HG03571 (cell line): ENCODE data around the gene CPEB4.

Source experiments
- ATAC-seq: cut with Tn5 transposase; IDR thresholded peaks from one replicate; pipeline ENCODE4 v1.9.1; 2021; ENCODE audit not compliant: unreplicated experiment

The CPEB4 gene

DNA sequence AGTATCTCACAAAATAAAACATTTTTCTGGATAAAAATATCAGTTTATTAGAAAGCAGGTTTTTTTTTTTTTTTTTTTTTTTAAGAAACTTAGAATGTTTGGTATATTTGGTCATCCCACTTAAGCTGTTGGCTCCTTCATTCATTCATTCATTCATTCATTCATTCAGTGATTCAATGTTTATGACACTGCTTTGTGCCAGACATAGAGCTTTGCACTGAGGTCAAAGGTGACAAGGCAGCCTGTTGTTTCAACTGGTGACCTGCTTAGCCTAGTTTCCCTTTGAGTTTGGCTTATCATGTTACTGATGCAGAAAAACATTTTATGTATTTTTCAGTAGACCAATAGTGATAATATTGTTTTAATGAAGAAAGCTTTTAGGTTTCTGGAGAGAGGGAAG, 23.5 kb downstream of the CPEB4 start:
- no peak for ATAC-seq

DNA sequence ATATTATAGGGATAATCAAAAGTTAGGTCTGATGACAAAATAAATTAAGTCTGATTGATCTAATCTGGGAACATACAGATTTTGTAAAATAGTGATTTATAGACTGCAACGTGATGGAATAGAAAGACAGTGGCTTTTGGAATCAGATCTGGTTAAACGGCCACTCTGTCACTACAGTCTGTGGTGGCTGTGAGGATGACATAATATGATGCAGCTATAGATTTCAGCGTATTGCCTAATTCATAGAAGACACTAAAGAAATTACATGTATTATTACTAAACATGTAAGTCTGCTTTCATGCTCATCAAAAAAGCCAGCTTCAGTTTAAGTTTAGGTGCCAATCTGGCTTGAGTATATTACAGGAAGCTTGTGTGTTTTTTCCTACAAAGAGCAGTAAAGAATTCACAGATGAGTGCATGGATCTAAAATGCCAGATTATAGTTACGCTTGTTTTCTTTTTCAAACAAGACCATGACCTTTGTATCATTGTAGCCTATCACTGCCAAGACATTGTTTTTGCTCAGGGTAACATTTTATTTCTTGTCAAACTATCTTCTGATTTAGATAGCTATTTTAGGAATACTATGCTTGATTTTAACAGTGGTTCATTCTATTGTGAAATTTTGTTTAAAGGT, 25.7 kb downstream of the CPEB4 start:
- no peak for ATAC-seq

DNA sequence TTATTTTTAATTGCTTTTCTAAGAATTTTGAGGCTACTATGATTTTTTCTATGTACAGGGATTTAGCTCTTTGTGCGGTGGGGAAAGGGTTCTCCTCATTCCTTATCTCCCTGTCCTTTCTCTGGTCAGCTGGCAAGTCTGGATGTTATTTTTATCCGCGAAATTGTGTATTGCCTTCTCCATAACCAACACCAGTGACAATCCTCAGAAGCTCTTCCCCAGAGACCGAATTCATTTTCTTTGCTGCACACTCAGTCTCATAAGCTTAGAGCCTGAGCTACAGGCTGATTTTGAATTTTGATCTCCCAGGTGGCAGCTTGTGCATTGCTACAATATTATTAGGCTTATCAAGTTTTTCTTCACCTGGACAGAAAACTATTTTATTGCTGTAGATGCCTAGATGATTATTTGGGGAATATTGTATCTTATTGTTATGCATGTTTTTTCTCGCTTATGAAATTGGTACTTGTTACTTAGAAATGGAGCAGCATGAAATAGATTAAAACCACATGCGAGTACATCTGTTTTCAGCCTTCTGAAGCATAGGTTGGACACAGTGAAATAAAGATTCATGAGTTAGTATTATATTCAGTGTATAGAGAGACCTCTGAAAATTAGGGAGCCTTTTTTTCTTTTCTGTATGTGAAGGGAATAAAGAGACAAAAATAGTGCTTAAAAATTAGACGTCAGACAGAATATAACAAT, 27.3 kb downstream of the CPEB4 start:
- ATAC-seq, result no peak

DNA sequence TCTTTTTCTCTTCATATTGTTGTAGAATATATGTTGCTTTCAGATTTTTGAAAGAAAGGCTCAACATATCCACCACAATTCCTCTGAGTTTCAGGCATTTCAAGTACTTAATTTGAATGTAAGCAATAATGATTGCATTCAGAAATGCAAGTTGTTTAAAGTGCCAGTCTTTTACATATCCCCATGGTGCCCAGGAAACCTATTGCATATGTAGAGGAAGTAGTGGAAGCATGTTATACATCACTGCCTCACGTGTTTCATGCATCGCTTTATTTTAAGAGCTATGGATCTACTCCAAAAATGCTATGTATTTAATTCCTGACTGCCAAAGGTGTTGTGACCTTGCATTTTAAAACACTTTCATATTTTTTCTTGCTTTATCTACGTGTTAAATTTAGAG, 28.1 kb downstream of the CPEB4 start:
- ATAC-seq, result no peak

DNA sequence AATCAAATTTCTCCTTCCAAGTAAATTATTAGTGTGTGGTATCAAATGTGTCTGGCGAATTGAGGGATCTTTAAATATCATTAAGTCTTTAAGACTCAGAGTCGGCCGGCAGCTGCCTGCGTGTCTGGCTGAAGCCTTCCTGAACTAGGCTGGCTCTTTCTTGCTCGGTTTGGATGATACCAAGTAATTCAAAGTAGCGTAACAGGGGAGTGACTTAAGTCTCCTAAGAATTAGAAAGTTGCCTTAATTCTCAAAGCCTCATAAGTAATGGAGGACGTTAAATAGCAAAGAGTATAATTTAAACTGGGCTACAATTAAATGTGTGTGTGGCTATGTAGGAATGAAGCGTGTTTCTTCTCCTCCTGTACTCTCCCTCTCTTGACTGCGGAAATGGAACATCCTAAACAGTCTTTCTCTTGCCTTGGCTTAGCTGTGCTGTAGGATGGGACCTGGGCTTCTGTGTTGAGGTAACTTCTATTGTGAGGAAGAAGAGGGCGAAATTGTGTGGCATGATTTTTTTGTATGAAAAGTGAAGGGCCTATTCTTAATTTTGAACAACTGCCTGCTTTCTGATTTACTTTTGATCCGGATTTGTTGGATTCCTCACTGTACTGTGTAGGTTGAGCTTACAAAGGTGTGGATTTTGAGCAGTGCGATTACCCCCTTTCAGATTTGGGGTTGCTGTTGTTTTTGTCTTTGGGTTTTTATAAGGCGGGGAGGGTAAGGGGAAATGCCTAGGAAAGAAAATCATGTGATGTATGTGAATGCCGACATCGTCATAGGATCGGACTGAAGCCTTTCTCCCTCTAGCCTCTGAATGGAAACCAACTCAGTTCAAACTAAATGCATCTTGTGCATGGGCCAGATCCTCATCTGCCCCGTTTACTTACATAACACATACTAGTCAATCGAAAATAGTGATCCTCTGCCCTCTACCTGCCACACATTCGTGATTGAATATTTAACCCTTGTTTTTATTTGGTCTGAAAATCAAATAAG, 29.9 kb downstream of the CPEB4 start:
- peak; percentile 95 for ATAC-seq

DNA sequence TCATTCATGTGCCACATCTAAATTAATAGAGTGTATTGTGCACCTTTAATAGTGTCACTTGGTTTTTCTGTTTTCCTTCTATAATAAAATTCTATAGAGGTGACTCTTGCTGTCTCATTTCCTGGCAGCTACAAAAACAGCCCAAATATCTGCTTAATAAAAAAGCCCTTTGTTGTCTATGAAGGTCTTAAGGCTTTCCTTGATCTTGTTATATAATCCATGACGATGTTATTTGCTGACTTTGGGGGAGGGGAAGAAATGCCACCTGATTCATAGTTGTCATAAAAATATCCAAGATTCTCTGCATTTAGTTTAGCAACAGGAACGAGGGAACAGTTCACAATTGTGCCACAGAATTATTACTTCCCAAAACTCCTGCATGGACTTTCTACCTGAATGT, 31.3 kb downstream of the CPEB4 start:
- no peak for ATAC-seq

DNA sequence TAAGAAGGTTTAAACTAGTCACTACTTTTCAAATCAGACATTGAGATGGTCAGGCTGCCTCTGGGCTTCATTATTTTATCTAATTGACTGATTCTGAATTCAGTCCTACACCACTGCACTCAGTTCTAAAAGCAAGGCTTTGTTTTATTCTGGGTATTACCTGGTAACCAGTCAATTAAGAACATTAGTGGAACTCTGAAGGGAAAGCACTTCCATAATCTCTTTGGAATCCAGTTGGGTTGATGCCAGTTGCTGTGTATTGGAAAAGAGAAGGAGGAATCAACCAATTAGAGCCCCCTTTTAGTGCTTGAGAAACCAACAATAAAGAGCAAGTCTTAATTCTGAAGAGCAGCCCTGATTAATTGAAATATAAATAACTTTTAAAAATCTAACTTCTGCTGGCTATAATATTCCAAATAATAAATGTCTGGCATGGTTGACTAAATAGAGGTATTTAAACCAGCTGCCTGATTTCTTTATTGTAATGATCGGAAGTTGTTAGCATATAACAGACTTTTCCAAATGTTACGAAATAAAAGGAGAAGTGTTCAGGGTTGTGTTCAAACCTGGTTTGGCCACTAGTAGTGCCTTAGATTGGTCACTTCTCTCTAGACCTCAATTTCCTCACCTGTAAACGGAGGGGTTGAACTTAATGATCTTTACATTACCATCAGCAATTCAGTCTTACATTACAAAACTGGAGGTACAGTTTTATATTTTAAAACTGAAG, 32.0 kb downstream of the CPEB4 start:
- no peak for ATAC-seq

DNA sequence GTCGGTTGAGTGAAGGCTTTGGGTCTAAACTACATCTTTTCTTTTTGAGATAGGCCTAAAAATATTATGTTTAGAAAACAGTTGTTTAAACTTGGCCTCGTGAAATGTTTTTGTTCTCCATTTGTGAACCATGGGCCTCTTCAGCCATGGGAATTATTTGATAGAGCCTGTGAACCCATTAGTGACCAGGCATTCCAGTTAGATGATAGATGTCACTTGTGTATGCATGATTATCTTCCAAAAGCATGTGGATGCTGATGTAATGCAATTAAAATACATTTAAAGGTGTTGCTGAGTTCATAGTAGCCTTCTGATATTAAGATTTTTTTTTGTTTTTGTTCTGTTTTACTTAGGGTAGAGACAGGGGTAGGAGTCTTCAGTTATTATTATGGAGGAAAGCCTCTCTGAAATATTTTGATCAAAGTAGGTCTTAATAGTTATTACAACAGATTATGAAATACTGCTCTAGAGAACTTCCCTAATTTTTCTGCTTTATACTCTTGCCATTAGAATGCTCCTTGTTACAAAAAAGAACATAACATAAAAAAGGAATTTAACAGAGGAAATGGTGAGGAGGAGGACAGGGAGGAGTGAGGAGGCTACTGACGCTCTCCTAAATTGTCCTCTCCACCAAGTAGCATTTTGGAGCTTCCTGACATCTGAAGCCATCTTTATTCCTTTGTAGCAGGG, 32.9 kb downstream of the CPEB4 start:
- no peak for ATAC-seq

DNA sequence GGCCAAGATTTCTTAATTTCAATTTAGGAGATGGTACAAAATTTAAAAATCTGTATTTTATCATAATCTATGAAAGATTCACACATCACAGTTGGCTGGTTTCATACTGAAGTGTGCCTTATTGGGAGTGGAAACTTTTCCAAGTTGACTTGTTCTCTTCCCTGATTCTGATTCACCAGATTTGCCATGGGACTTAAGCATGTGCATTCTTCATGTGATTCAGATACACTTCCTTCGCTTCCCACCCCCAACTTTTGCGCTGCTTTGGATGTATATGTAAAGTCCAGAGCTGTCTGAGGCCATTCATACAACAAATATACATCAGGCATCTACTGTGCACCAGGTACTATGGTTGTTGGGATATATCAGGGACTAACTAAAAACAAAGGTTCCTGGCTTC, 34.4 kb downstream of the CPEB4 start:
- ATAC-seq, result no peak

DNA sequence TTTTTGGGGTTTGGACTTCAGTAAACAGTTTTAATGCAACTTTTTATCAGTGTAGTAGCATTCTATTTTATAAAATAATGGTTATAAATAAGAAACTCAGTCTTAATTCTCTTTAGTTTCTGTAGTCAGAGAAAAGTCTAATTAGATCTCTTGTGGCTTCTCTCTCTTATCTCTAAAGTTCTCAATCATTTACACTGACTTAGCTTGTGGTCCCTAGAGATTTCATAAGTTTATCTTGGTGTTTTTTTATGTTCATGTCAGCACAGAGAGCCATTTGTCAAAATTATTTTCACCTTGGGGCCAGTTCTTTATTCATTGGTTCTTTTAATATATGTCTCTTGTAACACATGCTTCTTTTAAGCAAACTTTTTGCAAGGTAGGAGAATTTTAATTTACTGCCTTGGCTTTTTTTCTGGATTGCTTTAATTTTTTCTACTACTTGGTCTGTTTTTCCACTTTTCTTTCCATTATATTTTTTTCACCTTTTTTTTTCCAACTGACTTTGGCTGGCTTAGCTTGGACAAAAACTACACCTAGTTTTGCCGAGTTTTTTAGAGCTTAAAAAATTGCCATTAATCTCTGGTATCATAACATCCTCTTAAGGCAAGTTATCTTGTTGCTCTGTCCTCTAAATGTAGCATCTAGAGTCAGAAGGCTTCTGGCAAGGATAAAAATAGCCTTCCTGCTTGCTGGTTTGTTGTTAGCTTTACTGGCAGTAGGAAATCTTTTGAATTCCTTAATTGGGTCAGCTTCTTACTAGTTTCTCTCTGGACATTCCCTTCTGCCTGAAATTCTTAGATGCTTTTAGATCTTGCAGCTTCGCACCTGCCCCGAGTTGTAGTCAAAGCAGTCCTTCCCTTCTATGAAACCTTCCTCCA, 35.3 kb downstream of the CPEB4 start:
- ATAC-seq, result no peak

DNA sequence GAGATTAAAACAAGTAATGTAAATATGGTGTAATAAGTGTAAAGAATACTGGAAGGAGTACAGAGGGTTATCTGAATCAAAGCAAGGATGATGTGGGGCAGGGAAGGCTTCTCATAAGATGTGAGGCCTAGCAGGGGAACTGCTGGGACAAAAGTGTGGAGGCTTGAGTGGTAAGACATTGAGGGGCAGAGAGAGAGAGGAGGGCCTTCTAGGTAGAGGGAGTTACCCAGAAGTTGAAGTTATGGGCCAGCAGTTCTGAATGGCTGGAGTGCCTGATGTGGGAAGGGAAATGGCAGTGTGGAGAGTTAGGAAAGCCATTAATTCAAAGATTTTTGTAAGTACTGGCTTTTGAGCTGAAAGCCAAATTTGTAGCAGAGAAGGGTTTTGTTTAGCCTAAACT, 36.8 kb downstream of the CPEB4 start:
- no peak for ATAC-seq

DNA sequence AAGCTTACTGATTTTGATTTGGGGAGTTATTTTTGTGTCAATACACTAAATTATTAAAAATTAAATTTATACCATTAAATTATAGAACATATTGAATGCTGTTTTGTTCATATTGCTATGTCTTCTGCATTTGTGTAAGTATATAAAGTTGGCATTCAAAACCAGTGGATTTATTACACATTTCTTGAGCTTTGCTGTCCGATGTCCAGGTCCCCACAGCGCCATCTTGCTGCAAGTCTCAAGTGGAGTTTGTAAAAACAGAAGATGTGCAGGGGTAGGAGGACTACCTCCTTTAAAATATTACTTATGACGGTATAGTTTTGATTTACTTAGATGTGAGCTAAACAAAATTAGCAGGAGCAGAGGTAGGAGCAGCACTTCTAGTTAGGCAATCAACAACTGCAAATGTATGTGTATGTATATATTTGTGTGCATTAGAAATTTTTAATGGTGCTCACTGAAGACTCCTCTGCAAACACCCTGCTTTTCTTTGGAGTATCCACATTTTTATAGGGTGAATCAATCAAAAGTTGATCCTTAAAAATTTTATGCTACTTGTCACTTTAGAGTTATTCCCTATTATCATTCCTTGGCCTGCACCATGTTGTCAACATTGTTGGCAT, 37.4 kb downstream of the CPEB4 start:
- ATAC-seq, result no peak

DNA sequence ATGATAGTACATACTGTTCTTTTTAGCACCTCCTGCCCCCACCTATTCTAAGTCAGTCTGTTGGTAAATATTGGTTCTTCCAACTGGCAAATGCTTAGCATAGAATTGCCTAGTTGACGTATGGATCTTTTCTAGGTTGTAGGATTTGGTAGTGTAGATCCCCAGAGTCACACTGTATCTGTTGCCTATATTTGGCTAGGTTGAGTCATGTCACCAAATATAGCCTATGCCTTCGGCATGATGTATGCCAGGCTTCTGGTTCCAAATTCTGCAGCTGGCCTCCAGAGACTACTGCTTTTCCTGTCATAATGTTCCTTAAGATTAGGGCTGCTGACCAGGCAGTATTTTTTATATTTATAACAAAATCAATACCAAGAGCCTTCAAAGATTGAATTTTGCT, 38.2 kb downstream of the CPEB4 start:
- ATAC-seq, result no peak

DNA sequence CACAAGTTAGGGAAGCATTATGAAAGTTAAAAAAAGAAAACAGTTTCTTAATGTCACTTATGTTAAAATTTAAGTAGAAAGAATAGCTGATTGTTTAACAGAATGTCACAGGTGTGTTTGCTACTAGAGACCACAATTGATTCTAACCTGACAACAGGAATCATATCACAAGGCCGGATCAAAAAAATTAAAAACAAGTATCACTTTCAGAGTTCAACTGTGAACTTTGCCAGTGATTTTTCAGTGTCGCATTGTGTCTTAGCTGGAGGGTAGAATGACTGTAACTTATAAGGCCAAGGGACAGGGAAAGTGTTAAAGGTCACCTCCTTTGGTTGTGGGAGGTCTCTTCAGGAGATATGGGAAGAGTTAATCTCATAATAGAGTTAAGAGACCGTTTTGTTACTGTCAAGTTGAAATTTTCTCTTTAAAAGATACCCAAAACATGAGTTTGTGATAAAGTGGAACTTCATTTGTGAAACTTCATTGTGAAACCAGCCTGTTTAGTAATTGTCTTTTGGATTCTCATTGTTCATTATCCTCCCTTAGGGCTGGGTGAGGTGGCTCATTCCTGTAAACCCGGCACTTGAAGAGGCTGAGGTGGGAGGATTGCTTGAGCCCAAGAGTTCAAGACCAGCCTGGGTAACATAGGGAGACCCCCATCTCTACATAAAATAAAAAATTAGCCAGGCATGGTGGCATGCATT, 40.9 kb downstream of the CPEB4 start:
- no peak for ATAC-seq

DNA sequence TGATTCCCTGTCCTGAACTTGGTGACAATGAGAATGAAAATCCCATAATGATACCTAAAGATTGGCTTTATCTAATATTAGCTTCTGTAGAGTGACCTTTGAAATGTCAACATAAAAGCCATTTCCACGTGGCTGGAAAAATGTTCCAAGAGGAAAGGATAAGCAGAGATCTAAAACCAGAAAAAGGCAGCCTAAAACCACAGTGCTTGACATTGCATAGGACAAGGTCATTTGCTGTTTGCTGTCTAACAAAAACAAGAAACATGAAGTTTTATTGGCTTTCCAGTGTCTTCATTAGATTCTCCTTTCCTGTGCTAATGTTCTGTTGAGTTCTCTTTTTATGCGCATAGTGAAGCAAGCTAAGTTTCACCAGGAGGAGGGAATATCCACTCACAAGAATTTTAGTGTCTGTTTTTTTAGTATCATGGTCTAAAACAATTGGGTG, 44.6 kb downstream of the CPEB4 start:
- no peak for ATAC-seq

DNA sequence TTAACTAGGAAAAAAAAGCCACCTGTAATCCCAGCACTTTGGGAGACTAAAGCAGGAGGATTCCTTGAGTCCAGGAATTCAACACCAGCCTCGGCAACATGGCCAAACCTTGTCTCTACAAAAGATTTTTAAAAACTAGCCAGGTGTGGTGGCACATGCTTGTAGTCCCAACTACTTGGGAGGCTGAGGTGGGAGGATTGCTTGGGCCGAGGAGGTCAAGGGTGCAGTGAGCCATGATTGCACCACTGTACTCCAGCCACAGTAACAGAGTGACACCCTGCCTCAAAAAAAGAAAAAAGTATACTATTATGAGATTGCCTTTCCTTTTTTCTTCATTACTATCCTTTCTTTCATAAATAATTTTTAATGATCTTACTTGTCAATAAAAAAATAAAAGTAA, 45.8 kb downstream of the CPEB4 start:
- no peak for ATAC-seq

DNA sequence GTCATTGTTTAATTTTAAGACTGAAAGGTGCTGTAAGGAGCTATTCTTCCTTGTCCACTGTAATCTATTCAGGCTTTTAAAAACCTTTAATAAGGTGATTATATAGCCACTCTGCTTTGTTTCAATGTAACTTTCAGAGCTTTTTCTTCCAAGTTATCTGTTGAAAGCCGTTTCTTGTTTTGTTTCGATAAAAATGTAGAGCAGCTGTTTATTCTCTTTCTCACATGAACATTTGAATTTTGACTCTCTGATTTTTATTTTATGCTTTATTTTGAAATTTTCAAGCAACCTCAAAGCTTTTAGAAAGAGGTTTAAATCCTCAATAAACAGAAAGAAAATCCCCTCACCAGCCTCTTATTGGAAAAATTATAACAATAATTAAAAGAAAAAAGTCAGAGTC, 47.2 kb downstream of the CPEB4 start:
- ATAC-seq, result no peak

DNA sequence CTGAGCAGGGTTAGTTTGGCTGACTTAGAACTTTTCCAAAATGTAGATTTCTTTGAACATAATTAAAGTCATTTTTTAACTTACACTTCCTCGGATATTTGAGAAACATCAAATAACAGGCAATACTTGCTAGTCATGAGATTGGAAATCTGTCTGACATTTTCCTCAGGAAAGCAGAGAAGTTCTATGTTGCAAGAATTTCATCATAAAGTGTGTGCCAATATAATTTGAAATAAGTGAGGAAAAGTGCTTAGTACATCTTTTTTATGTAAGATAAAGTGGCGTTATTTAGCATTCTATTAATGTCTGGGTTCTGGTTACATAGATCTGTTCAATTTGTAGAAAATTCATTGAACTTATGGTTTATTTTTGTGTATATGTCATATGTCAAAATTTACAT, 52.1 kb downstream of the CPEB4 start:
- no peak for ATAC-seq
